GM18870 (cell line): ENCODE measurements around the gene REXO1.

ENCODE experiments used
- ATAC-seq: cut with Tn5 transposase; IDR thresholded peaks from one replicate; pipeline ENCODE4 v1.9.1; 2021; ENCODE audit warnings: moderate library complexity; ENCODE audit not compliant: unreplicated experiment

Gene REXO1

GRCh38 chr19:1849132-1849474, 820 bp upstream of the REXO1 start:
- ATAC-seq: no peak

- ATAC-seq: no peak
Observed at GRCh38 chr19:1847684-1848398, 442 bp downstream of the REXO1 start.

- ATAC-seq: no peak
Observed at GRCh38 chr19:1847348-1847683, 967 bp downstream of the REXO1 start.

DNA sequence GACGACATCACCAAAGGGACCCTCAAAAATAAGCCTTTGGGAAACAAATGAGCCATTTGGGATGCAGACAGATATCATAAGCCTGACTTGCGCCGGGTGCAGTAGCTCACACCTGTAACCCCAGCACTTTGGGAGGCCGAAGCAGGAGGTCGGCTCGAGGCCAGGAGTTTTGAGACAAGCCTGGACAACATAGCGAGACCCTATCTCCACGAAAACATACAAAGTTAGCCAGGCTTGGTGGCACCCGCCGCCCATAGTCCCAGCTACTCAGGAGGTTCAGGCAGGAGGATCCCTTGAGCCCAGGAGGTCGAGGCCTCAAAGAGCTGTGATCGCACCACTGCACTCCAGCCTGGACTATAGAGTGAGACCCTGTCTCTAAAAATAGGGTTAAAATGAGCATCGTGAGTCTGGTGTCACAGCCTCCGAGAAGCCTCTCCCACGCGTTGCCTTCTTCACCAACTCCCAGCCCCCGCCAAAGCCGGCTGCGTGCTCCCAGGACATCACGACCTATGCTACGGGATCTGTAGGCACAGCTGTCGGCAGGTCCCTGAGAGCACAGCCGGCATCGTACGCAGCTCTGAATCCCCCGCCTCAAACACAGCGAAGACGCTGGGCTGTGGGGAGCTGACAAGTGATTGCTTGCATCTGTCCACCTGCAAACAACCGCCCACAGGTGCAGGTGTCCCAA, 1.6 kb downstream of the REXO1 start:
- ATAC-seq: no peak

- no peak for ATAC-seq
Observed at GRCh38 chr19:1845642-1846041, 2.6 kb downstream of the REXO1 start.

GRCh38 chr19:1845125-1845515, 3.2 kb downstream of the REXO1 start:
- no peak for ATAC-seq

GRCh38 chr19:1844513-1845124, 3.7 kb downstream of the REXO1 start:
- no peak for ATAC-seq

GRCh38 chr19:1843646-1844394, 4.5 kb downstream of the REXO1 start:
- ATAC-seq: no peak

GRCh38 chr19:1843116-1843515, 5.2 kb downstream of the REXO1 start:
- no peak for ATAC-seq

DNA sequence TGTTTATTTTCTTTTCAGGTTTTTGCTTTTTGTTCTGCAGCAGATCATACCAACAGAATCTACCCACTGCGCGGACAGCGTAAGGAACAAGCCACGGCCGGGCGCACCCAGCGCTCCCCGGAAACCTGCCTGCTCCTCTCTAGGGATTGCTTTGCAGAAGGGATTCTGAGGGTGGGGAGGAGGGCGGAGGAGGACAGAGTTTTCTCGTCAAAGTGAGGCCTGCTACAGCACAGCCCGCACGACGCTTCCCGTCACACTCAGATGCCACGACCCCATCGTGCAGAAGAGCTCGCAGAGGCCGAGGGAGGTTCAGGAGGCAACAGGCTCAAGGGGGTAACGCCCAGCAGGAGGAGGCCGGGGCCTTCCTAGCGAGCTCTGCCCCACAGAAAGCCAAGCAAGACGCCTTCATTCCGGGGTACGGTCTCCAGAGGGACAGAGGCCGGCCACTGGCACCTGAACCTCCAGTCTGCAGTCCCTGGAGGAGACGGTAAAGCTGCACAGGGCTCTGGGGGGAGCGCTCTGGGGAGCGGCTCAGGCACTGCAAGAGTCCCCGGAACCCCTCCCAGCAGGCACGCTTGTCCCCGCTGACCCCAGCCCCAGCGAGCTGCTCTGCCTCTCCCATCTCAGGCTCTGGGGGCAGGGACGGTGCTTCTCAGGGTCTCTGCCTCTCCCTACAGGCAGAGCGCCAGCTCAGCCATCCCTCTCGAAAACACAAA, 6.9 kb downstream of the REXO1 start:
- no peak for ATAC-seq

- no peak for ATAC-seq
Observed at GRCh38 chr19:1840541-1841115, 7.7 kb downstream of the REXO1 start.

DNA sequence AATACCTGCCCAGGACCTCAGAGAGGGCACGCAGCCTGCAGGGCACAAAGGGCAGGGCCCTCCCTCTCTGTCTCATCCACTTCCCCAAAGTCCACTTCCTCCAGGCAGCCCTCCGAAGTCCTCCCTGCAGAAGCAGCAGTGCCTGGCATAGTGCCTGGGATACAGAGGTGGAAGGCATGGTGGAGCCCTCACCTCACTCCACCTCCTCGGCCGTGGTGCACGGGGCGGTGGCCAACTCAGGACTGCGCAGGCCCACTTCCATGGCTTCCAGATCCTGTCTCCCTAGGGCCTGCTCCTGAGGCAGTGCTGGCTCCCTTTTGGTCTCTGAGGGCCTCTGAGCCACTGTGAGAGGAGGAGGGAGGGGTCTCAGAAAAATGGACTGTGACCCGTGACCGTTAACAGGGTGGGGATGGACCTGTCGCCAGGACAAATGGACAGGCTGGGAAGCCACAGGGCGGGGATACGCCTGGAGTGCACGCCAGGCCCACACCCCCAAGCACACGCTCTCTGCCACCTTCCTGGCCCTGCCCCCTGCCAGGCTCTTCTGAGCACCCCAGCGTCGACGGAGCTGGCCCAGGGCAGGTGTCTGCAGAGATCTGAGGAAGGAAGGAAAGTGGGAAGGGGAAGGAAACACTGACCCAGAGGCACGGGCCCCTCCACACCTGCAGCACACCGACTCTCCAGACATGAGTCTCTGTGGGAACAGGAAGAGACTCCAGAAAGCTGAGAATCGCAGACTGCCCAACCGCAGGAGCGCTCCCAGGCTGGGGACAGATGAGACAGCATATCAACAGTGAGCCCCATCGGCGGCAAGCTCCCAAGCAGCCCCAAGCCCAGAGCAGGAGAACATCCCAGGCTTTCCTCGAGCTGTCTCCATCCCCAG, 8.4 kb downstream of the REXO1 start:
- no peak for ATAC-seq

DNA sequence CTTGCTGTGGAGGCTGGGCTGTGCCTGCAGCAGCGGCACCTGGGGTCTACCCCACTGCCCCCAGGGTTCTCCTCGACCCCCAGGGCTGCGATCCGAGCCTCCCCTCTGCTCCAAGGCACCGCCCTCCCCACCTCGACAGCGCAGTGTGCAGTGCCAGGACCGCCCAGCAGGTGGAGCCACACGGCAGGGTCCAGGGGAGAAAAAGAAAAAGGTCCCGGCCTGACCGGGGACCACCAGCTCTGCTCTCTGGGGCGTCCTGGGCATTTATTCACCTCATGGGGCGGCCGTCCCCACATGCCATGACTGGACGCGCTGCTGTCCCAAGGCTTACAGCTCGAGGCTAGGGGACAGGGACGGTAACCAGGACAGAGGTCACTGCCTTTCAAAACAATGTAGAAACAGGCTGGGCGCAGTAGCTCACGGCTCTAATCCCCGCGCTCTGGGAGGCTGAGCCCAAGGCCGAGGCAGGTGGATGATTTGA, 10.6 kb downstream of the REXO1 start:
- ATAC-seq: no peak

DNA sequence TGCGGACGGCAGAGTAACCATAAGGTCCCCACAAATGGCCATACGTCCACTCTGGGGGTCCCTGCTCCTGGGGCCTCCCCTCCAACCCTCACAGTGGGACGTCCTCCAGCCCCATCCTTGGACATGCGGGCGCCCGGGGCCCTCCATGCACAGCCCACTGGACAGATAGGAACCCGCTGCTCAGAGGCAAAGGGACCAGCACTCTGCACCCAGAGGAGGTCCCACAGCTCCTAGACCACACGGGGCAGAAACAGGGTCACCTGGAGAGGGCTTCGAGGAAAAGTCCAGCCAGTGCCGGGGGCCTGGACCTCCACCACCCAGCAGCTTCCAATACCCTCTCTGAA, 11.1 kb downstream of the REXO1 start:
- ATAC-seq: no peak

DNA sequence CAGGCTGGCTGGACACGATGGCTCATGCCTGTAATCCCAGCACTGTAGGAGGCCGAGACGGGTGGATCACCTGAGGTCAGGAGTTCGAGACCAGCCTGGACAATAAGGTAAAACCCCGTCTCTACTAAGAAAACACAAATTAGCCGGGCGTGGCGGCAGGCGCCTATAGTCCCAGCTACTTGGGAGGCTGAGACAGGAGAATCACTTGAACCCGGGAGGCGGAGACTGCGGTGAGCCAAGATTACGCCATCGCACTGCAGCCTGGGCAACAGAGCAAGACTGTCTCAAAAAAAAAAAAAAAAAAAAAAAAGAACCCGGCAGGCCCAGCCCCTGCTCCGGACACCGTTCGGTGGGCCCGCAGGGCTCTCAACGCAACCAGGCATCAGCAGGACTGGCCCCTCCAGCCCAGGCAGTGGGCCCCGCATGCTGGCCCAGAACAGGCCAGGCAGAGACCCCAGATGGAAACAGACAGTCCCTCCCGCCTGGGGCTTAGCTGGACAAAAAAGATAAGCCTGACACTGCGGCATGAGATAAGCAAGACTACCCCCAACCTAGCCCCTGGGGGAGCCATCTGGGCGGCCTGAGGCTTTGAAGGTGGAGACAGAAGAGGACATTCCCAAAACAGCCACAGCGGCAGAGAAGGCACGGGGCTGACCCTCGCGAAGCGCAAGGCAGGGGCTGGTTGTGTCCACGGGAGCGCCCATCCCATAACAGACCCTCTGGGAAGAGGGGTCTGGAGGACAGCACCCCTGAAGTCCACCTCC, 11.6 kb downstream of the REXO1 start:
- ATAC-seq: no peak

DNA sequence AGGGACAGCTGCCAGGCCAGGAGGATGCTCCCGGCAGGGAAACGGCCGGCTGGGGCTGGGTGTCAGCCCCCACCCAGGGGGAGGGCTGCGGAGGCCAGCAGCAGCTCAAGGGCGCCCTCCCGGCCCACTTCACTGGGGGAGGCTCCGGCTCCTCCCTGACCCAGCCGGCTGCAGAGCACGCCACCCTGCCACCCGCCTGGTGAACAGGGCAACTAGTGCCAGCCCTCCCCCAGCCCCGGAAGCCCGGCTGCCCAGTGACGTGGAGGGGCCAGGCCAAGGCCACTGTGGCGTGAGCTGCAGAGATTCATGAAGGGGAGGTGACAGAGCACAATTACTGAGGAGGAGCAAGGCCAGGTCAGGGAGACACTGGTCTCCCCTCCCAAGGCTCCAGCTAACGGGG, 14.7 kb downstream of the REXO1 start:
- no peak for ATAC-seq

GRCh38 chr19:1832046-1832663, 16.1 kb downstream of the REXO1 start:
- no peak for ATAC-seq

DNA sequence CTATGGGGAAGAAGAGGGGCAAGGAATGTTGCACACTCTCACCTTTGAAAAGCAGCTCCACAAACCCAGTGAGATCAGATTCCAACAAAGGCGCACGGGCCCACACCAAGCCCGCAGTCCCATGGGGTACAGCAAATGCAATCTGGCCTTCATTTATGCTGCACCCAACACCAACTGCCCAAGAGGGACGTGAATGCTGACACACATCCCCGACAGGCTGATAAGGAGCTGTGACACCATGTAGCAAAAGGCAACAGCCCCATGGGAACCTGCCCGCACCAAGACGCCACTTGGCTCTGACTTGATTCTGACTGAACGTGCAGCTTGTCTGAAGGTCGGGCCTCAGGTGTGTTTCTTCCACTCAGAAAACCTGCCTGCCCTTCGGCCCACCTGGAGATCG, 17.3 kb downstream of the REXO1 start:
- ATAC-seq: no peak

DNA sequence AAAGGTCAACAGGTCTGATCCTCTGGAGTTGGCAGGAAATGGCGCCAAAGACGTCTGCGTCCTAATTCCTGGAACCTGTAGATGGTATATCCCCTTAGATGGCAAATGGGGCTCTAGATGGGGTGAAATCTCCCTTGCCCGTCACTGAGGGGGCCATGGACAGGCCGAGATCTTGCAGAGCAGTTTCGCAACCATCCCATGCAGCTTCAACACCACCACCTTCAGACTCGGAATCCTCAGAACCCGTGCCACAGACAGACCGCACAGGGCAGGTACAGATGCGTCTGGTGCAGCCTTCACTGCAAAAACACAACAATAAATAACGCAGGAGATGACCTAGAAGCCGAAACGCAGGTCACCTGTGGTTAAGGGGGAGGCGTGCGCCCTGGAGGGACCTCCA, 17.7 kb downstream of the REXO1 start:
- no peak for ATAC-seq
